HG03108 (cell line): Measurements from ENCODE around the gene LIN54.
"Not testable (repeated sequence)": the region's sequence is repeated elsewhere in the genome, so short reads cannot be mapped to it uniquely, and the experiment has no call there.

Experiments
- ATAC-seq: cut with Tn5 transposase; IDR thresholded peaks from one replicate; pipeline ENCODE4 v1.9.1; 2021; ENCODE audit warnings: moderate library complexity; ENCODE audit not compliant: unreplicated experiment

LIN54 gene

DNA sequence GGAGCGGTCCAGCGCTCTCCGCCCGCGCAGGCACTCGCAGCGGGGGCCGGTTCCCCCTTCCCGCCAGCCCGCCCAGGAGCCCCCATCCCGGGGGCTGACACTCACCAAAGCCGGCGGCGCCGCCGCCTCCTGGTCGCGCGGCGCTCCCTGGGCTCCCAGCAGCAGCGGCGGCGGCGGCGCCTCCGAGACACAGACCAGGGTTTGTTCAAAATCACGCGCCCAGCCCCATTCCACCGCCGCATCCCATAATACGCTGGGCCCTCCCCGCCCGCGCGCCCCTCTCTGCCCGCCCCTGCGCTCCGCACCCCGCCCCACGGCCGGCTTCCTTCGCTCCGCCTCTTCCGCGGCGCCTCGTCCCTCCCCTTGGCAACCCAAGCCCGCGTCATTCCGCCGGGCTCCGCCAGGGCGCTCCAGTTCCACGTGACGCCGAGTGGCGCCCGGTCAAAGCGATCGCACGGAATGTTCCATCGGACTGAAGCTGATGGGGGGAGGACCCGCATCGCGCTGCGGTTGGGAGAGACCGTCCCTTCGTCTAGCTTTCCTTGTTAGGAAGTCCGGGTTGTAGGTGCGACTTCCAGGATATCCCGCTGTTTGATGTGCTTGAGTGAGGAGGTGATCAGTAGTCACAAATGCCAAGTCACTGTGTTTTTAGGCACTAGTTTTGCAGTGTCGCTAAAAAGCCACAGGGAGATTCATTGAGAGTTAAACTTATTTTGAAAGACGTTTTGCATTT lies 2.2 kb upstream of the LIN54 start:
- ATAC-seq, result peak; percentile 84

DNA sequence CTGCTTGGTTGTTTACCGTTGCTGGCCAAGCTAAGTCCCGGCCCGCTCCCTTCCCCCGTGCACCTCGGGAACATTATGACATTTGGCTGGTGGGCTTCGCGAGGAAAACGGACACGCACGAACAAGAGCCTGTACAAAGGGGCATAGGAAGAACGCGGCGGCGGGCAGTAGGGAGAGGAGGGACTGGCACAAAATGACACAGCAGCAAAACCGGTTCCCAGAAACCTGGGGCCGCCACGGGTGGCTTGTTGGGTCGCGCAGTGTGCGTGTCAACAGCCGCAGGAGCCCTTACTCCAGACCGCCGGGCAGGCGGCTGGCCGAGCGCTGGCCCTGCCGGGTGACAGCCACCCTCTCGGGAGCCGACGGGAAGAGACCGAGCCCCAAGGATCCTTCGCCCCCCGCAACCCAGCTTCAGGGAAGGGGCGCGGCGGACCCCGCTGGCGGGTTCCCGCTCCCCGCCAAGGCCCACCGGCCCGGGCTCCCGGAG lies 1.6 kb upstream of the LIN54 start:
- peak; percentile 11 for ATAC-seq

DNA sequence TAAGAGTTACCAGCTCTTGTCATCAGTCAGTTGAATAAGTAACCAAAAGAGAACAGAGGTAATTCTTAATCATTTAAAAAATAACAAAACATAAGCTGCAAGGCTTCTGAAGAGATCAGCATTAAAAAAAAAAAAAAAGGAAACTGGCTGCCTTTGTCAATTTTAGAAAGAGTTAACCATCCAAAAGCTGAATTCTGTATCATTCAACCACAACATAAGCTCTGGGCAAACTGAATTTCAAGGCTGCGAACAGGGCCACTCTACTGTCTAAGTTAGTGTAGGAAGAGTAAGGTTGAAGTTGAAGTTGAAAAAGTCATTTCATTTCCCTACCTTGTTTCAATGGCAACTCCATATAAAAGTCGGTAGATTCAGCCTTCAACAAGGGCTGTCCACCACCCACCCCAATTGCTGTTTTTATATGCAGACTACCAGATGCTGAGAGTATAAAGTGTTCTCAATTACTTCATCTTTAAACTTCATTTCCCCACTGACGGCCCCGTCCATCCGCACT lies 1.1 kb upstream of the LIN54 start:
- no peak for ATAC-seq

DNA sequence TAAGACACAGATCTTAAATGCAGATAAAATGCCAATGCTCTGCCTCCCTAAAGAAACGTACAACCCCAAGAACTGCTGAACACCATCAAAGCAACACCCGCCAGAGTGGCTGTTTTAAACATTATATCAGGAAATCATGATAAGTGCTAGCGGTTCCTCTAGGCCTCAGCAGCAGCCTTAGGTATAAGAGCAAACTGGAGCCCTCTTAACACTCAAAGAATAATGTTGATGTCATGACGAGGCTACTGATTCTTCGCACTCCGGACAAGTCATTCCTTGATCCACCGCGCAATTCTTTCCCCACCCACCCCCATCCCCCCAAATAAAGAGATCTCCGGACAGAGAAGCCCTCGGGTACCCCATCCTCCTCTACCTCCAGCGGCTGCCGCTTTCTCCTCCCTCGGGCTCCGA lies 507 bp downstream of the LIN54 start:
- no peak for ATAC-seq

DNA sequence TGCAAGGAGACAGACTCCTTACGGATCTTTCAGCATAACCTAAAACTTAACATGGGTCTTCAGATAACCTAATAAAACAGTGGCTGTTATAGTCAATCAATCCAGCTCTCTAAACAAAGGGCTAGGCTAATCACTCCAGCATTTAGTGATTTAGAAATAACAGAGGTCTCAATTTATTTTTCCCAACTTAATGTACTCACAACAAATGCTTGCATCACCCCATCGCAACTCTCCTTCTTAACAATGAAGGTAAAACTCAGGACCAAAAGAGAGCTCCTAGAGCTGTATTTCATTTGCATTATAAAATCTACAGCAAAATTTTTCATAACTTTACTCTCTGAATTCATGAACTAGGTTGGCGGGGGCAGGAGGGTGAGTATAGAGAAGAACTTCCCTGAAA lies 1.1 kb downstream of the LIN54 start:
- no peak for ATAC-seq

DNA sequence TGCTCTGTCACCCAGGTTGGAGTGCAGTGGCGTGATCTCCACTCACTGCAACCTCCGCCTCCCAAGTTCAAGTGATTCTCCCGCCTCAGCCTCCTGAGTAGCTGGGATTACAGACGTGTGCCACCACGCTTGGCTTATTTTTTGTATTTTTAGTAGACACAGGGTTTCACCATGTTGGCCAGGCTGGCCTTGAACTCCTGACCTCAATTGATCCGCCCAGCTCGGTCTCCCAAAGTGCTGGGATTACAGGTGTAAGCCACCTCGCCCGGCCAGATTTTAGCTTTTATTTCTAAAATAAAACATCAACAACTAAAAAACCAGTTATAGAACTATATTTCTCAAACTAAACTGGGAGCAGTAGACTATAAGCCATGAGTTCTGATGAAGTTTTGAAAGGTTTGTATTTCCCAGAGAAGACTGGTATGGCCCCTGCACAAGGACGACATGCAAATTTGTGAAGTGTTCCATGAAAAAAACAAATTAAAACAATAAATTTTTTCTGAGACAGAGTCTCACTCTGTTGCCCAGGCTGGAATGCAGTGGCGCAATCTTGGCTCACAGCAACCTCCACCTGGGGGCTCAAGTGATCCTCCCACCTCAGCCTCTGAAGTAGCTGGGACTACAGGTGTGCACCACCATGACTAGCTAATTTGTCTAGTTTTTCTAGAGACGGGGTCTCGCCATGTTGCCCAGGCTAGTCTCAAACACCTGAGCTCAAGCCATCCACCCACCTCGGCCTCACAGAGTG lies 7.4 kb downstream of the LIN54 start:
- not testable (repeated sequence) for ATAC-seq

DNA sequence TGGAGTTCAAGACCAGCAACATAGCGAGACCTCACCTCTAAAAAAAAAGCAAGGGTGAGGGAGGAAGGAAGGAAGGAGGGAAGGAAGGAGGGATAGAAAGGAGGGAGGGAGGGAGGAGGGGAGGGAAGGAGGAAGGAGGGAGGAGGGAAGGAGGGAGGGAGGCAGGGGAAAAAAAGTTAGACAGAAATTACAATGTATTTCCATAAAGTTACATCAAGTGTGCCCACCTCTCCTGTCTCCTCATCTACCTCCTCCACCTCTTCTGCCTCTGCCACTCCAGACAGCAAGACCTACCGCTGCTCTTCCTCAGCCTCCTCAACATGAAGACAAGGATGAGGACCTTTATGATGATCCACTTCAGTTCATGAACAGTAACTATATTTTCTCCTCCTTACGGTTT lies 8.3 kb downstream of the LIN54 start:
- ATAC-seq, result no peak

DNA sequence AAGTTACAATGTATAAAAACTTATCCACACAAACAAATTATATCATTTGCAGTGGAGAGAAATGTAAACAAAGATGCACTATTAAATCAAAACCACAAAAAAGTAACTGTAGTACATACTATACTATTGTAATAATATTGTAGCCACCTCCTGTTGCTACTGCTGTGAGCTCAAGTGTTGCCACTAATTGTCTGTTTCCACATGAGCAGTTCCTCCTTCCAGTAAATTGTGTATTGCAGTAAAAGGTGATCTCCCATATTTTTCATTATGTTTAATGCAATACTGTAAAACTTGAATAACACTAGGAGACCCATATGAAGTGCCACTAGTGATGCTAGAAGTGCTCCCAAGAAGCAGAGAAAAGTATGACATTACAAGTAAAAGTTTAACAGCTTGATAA lies 11.7 kb downstream of the LIN54 start:
- ATAC-seq, result no peak

DNA sequence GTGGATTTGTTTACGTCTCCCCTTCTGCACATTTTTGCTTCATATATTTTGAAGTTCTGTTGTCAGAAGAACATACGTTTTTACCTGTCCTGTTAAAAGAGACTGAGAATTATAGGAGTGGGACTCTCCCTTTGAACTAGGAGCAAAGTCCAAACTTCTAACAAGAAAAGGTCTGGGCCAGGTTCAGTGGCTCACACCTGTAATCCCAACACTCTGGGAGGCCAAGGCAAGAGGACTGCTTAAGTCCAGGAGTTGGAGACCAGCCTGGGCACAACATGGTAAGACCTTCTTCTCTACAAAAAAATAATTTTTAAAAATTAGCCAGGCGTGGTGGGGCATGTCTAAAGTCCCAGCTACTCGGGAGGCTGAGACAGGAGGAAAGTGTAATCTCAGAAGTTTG lies 15.8 kb downstream of the LIN54 start:
- ATAC-seq, result no peak

DNA sequence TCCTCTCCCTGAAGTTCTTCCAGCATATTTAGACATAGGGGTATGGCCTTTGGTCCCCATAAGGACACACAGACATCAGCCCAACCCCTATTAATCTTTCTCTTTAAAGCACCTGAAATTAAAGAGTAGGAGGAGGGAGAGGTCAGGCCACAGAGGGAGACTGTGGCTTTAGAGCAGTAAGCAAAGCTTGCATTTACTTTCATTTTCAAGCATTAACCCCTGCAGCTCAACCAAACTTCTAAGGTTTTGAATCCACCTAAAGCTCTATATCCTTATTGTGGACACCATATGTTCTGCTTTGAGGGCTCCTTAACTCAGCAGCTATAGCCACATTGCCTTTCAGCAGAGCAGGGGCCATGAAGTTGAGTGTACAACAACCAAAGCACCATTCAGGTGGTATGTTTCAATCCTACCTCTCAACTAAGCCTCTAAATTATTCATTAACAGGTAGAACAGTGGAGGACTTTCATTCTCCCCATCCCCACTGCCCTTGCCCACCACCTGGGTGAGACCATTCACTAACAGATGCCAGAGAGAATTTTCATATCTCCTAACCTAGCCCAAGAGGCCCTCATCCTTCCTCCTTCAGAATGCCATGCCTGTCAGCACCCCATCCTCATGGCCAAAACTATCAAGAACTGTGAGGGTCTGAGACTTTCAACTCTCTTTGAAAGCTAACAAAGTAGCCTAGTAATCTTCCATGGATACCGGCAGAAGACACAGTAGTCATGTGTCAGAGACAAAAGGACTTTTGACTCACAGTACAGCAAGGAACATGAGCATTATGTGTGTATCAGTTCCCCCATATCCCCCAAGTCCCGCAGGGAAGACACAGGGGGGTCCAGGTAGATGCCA lies 20.8 kb downstream of the LIN54 start:
- ATAC-seq, result peak; percentile 84

DNA sequence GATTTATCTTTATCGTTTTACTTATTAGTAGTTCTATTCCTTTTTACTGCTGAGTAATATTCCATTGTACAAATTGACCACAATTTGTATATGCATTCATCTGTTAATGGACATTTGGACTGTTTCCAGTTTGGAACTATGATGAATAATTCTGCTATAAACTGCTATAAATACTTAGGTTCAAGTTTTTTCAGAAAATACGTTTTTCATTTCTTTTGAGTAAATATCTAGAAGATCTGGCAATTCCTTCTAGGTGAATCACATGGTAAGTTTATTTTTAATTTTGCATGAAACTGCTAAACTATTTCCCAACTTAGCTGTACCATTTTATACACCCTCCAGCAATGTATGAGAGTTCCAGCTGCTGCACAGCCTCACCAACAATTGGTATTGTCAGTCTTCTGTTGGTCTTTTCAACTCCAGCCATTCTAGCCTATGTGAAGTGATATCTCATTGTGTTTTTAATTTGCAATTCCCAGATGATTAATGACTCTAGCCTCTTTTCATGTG lies 22.2 kb downstream of the LIN54 start:
- ATAC-seq, result no peak

DNA sequence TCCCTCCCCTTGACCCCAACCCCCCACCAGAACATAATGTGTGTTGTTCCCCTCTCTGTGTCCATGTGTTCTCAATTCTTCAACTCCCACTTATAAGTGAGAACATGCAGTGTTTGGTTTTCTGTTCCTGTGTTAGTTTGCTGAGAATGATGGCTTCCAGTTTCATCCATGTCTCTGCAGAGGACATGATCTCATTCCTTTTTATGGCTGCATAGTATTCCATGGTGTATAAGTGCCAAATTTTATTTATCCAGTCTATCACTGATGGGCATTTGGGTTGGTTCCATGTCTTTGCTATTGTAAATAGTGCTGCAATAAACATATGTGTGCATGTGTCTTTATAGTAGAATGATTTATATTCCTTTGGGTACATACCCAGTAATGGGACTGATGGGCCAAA lies 23.1 kb downstream of the LIN54 start:
- not testable (repeated sequence) for ATAC-seq

DNA sequence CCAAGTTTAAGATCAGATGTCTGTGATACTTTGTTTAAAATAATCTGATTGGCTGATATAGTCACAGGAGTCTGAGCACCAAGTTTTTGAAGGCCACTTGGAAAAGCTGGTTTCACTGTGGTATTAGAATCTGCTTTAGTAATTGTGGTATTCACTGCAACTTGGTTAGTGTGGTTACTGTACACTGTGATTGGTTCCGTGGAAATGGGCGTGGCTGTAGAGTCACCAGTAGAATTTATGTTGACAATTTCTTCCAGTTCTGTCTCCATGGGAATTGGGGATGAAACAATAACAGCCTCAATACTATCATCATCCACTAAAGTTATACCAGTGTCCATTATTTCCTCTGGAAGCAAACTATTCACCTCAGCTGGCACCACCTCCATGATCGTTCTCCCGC lies 26.2 kb downstream of the LIN54 start:
- no peak for ATAC-seq

DNA sequence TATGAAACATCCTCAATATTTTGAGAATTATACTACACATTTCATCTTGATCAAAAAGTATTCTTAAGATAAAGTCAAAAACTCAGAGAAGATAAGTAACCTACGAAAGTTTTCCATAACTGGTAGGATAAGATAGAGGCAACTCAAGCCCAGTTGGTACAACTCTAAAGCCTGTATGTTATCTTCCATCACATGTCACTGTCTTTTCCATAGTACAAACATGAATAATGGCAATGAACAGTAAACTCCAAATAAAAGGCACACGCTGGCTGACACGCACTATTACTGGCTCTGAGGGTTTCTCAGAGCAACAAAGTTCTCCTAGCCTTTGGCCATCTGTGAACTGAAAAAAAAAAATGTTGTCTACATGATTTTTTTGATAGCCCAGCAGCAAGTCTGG lies 27.2 kb downstream of the LIN54 start:
- no peak for ATAC-seq

DNA sequence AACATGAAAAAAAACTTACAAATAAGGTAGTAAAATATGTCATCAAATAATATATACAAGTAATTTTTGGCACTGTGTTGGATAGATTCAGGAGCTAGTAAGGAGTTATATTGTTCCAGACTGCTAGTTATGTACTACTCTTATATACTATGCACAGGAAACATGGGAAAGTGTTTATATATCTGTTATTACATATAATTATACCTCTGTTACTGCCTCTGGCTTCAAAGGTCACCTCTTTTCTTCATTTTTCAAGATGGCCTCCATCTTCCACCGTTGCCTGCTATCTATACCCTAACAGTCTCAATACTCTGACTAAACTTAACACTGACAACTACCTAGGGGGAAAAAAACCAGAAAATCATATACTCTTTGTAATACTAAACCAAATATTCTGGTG lies 29.5 kb downstream of the LIN54 start:
- ATAC-seq, result no peak

DNA sequence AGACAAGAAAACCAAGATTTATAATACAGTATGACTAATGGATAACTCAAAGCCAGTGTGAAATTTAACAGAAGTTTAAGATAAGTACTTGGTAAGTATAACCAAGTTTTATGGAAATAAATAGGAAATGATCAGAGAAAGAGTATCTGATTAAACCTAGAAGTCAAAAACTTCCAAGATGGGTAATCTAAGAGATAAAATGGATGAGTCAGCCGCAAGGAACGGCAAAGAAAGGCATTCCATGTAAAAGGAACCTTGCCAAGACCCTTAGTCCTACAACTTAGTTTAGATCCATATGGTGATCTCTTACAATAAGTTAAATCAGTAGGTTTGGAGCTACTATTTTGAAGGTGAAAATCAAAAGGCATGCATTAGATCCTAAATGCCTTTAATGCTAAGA lies 34.8 kb downstream of the LIN54 start:
- no peak for ATAC-seq

DNA sequence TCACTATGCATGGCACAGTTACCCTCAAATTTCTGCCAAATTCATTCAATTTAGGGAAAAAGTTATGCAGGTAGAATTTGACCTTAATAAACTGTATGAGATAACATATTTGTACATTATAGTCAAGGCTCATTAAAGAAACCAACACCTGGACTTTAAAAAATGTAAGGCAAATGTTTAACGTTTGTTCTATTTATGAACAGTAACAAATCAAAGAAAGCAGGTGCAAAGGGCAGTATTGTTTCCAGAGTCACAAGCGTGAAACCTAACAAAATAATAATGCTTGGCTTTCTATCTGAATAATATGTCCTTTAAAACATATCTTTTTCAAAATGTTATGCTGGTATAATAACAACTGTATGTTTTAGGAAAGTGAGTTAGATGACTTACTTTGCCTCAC lies 41.2 kb downstream of the LIN54 start:
- no peak for ATAC-seq

DNA sequence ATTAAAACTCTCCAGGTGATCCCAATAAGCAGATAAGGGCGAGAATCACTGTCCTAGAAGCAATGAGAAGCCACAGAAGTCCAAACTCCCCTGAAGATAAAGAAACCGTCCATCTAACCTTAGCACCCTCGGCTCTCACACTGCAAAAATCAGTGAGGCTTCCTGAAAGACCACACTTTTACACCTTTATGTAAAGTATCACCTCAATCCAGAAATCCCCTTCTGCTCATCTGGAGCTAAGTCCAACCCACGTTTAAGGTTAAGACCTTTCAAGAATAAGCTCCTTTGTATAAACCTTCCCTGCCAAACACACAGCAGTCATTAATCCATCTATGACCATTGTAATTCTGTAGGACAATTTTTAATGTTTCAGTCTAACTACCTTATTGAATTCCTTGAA lies 41.7 kb downstream of the LIN54 start:
- no peak for ATAC-seq

DNA sequence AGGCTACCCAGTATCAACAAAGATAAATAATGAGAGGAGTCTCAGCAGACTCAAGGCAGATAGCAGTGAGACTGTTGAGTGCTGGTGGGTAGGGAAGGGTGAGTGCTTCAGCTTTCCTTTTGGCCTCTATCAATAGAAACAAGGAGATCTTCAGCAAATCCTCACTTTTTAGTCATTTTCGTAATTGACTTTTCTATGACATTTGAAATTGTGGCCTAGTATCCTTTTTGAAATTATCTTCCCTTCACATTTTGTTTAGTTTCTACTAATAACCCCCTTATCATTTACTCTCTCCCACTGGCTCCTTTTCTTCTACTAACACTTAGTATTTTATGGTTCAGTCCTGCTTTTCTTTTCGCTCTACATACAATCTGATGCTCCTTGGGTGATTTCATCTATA lies 44.9 kb downstream of the LIN54 start:
- ATAC-seq, result no peak

DNA sequence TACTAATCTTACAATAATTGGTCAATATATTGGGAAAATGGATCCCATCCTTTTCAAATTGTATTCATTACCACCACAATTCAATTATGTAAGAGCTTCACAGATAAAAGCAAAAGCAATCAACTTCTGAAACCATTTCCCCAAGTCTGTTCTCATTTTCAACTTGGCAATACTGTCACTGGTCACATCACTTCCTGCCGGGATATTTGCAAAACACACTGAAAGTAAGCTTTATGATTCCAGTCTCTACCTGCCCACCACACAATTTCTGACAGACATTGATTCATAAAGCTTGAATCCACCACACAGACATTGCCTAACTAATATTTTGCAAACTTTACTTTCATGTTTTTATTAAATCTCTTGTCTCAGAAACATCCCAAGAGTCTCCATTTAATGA lies 53.6 kb downstream of the LIN54 start:
- no peak for ATAC-seq

DNA sequence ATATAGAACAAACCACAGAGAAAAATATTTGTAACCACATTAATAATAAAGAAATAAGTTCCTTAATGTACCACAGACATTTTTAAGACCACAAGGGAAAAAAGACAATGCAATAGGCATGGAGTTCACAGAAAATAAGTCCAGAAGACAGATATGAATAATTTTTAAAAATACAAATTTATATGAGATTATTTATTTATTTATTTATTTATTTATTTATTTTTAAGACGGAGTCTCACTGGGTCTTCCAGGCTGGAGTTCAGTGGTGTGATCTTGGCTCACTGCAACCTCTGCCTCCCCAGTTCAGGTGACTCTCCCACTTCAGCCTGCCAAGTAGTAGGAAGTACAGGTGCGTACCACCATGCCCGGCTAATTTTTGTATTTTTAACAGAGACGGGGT lies 56.4 kb downstream of the LIN54 start:
- ATAC-seq, result no peak
